ENCODE measurements around the gene GPR25. TPM values are rescaled to one million over a fixed set of nuclear protein-coding genes. Genes with fewer than 3 reads are reported as not detected.

Gene GPR25, protein sequence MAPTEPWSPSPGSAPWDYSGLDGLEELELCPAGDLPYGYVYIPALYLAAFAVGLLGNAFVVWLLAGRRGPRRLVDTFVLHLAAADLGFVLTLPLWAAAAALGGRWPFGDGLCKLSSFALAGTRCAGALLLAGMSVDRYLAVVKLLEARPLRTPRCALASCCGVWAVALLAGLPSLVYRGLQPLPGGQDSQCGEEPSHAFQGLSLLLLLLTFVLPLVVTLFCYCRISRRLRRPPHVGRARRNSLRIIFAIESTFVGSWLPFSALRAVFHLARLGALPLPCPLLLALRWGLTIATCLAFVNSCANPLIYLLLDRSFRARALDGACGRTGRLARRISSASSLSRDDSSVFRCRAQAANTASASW
- not detected for polyA plus RNA-seq (ENCODE audit: insufficient read length)

DNA sequence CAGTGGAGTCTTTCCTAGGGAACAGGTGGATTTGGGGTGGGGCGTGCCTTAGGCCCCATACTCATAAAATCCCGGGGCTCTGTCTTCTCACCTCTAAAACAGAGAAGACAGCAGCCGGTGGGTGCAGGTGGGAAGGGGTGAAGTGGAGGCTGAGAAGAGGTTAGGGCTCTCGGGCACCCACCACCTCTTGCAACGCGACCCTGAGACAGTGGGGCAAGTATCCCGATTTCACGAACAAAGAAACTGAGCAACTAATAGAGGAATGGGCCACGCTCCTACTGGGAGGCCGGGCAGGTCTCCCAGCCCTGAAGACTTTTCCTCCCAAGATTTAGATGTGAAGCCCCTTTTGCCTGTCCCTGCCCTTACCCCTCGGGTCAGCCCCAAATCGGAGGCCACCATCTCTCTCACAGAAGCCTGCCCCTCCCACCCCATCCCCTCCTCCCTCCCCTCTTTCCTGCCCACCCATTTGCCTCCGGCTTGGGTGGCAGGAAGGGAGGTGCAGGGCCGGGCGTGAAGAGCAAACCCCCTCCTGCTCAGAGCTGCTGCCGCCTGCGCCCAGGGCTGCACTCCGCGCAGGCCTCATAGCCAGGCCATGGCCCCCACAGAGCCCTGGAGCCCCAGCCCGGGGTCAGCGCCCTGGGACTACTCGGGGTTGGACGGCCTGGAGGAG lies at the start of gene GPR25:
Gene GPR25, plus strand, starts transcription at position 536 of the 670 bp plus-strand sequence. Its CDS starts 57 bp downstream, at position 593.
- DNase-seq (ENCODE audit: low read depth): no peak

DNA sequence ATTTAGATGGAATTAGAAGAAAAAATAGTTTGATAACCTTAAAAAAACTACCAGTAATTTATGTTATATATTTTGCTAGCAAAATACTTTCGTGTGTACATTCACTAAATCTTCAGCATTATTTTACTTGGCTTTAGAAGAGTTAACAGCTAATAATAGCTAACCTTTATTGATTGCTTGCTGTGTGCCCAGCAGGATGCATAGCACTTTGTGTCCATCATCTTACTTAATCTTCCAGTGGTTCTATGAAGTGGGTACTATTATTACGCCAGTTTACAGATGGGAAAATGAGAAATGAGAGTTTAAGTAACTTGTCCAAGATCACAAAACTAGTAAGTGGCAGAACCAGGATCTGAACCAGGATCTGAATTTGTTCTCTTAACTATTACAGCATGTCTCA lies 41.7 kb upstream of the GPR25 start:
- DNase-seq (ENCODE audit: low read depth): no peak

DNA sequence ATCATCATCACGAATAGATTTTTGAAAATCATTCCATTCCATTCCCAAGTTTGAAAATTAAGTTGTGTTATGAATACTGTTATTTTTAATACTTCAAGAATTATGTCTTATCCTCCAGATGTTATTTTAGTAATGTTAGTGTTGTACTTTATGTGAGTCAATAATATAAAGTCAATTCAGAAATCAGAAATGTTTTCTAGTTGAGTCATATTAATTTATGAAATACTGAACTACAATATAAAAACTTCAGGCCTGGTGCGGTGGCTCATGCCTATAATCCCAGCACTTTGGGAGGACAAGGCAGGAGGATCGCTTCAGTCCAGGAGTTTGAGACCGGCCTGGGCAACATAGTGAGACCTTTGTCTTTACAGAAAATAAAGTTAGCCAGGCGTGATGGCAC lies 38.4 kb upstream of the GPR25 start:
- no peak for DNase-seq (ENCODE audit: low read depth)

DNA sequence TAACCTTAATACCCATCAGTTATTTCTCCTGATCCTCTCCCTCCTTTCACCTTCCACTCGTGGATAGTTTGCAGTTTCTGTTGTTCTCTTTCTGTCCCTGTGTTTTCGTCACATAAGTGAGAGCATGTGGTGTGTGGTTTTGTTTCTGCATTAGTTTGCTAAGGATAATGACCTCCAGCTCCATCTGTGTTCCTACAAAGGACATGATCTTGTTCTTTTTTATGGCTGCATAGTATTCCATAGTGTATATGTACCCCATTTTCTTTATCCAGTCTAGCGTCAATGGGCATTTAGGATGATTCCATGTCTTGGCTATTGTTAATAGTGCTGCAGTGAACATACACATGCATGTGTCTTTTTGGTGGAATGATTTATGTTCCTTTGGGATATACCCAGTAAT lies 36.6 kb upstream of the GPR25 start:
- DNase-seq (ENCODE audit: low read depth): no peak

DNA sequence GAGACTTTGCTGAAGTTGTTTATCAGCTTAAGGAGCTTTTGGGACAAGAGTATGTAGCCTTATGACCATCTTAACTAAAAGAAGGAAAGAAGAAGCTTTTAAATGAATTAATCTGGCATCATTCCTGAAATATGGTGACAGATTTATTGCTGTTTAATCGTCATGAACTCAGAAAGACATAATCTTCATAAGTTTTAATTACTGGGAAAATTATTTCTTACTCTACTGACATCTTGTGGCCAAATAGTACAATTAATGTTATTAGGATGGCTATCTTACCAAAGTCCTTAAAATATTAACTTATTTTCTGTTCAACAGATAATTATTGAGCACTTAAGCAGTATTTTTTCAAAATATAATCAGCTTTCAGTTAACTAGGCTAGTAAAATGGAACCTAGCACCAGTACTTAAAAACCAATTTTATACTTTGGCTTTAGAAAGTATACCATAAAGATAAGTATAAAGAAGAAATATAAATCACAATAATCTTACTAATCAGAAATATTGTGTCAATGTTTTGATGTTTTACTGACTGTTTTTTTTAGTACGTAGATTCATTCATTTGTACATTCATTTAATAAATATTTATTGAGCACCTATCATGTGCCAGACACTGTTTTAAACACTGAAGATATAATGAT lies 34.7 kb upstream of the GPR25 start:
- no peak for DNase-seq (ENCODE audit: low read depth)

DNA sequence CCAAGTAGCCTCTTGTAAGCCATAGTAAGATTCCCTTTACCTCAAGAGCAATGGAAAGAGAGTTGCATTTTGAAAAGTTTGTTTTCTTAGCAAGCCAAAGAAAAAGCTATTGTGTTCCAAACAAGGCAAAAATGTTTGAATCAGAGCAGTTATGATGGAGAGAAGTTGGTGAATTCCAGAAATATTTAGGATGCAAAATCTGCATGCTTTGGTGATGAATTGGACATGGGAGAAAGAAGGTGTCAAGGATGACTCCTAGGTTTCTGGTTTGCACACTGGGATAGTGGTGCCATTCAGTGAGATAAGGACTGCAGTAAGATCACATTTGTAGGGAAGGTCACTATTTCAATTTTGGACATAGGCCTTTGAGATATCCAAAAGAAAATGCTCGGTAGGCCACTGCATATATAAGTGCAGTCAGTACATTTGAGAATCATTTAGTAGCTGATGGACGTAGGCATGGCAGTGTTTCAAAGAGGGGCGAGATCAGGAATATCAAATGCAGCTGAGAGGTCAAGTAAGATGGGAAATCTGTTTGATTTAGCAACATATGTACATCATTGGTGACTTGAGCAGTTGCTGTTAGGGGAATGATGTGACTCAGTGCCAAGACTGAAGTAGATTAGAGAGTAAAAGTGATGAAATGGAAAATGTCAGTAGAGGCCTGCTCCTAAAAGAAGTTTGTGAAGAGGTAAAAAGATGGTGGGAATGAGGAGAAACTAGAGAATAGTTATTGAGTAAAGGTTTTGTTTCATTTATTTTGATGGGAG lies 33.9 kb upstream of the GPR25 start:
- no peak for DNase-seq (ENCODE audit: low read depth)

DNA sequence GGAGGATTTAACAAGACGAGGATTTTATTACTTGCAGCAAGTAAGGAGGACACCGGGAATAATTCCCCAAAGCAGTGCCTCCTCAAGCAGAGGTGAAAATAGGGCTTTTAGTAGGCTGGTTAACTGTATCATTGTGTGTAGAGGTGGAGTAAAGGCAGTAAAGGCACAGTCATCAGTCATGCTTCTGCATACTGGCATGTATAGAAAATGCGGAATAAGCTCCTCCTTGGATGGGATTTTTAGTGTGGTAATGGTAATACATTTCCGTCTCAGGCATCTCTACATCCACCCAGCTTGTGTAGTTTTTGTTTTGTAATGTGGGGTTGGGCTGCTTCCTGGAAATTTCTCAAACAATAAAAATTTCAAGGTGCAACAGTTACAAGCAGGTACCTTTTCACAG lies 27.4 kb upstream of the GPR25 start:
- no peak for DNase-seq (ENCODE audit: low read depth)

DNA sequence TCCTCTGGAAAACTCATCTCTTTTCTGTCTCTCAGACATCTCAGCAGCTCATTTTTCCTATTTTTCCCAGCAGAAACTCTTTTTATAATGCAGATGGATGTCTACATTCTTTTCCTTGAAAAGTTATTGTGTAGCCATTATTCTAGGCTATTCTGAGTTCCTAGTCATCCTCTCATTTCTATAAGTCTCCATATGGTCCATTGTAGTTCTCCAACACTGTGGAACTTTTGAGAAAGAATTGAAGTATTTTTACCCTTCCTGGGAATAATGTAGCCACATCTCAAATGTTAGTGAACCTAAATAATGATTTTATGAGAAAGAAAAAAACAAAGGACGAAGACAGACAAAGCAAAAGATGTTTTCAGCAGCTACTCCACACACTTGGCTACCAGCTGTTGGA lies 26.4 kb upstream of the GPR25 start:
- no peak for DNase-seq (ENCODE audit: low read depth)

DNA sequence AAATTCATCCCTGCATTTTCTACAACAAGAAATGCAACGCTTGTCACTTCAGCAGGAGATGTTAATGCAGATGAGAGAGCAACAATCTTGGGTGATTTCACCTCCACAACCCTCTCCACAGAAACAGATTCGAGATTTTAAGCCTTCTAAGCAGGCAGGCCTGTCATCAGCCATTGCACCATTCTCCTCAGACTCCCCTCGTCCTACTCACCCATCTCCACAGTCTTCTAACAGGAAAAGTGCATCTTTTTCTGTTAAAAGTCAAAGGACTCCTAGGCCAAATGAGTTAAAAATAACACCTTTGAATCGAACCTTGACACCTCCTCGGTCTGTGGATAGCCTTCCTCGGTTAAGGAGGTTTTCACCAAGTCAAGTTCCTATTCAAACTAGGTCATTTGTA lies 23.4 kb upstream of the GPR25 start:
- DNase-seq (ENCODE audit: low read depth): no peak

DNA sequence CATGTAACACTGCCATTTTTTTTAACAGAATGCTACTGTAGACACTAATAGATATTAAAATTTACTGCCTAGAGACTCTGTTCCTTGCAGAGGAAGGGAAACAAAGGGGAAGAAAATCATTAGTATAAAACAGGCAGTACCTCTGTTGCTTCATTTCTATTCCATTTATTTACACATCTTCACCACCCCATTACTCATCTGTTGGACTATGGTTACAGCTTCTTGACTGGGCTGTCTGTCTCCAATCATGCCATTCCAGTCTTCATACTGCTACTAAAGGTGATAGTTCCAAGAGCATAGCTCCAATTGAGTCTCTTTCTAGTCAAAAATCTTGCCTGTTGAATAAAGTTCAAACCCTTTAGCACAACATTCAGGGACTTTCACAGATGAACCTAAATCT lies 22.2 kb upstream of the GPR25 start:
- DNase-seq (ENCODE audit: low read depth): no peak

DNA sequence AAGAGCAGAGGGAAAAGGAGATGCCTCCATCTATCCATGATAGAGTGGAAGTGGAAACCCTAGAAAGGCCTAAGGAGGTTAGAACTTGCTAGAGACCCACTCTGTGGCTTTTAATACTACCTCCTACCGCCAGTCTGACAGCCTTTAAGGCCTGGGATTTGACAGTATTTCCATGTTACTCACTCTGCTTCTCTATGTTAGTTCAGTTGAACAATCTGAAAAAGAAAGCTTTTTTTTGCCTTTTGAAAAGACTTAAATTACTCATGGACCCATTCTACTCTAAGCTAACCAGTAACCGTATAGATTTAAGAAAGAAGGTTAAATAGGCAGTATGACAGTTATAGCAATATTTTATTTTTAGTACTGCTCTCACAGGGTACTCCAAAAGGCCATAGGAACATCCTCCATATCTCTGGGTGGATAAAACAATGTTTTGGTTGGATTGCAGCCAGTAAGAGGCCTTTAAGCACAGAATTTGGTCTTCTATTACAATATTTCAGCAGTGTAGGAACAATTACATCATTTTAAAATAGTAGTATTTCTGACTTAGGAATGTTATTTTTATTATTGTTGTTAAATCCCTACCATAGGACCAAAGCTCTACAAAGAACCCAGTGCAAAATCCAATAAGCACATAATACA lies 15.9 kb upstream of the GPR25 start:
- DNase-seq (ENCODE audit: low read depth): no peak

DNA sequence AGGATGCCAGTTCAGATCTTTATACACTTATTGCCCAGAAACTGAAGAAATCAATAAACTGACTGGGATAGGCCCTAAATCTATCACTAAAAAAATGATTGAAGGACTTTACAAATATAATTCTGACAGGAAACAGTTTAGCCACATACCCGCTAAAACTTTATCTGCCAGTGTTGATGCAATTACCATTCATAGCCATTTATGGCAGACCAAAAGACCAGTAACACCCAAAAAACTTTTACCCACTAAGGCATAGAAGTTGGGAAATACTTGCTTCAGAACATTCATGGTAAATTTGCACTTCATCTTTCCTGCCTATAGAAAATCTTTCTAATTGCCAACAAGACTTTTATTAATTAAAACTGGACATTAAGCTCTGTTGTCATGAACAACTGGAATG lies 15.0 kb upstream of the GPR25 start:
- no peak for DNase-seq (ENCODE audit: low read depth)

DNA sequence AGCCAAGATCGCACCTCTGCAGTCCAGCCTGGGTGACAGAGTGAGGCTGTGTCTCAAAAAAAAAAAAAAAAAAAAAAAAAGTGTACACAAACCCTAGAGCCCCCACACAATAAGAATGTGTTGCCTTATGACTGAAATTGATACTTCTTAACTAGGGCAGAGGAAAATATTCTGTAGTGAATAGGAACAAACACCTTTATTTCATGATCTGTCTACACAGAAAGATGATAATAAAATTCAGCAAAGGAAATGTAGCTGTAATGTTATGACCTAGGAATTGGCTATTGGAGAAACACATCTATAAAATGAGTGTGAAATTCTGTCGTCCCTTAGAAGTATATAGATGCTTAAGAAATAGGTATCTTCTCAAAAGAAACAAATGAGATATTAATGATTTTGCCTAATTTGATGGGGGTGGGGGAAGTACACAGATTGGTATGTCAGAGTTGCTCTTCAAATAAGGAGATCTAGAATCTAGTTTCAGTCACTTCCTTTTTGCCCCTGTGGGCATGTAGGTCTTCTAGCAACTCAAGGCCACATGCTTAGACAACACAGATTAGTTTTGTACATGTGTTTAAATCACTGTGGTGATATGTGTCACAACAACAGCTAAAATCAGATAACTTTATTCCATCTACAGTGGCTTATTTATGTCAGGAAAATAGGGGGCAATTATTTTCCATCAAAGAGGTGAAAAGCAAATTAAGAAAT lies 10.7 kb upstream of the GPR25 start:
- DNase-seq (ENCODE audit: low read depth): no peak

DNA sequence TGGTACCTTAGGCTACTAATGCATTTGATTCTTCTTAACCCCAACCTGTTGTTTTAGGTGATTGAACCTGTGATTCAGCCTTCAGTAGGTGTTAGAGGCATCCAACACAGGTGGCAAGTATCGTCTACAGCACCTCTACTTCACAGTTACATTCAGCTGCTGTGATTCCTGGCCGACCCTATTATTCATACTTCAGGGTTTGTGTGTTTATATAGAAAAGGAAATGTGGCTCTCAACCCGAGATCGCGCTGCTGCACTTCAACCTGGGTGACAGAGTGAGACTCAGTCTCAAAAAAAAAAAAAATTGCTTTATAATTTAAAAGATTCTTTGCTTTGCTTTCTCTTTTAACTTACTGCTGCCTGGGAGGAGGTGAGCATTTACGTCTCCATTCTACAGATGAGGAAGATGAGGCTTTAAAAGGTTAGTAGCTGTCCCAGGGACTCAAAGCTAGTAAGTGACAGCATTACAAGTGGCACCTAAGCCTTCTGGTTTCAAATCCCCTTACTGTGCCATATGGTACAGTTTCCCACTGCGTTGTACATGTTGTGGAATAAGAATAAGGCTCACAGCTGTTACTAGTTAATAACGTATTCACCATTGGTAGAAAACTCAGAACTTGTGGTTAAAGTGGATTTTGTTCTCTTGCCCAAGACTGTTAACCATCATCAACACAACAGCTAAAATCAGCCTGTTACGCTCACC lies 9.9 kb upstream of the GPR25 start:
- no peak for DNase-seq (ENCODE audit: low read depth)

DNA sequence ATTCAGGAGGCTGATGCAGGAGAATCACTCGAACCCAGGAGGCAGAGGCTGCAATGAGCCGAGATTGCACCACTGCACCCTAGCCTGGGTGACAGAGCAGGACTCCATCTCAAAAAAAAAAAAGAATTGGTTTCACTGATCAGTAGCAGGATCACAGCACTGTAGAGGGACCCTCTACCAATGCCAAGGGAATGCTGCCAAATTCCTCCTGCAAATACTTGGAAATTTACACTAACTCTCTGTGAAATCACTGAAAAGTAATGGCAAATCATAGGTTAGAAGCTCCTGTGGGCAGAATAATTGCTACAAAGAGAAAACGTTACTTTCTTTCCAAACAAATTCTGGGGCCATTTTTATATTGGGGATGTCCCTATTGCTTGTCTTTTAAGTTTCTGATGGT lies 6.7 kb upstream of the GPR25 start:
- DNase-seq (ENCODE audit: low read depth): no peak

DNA sequence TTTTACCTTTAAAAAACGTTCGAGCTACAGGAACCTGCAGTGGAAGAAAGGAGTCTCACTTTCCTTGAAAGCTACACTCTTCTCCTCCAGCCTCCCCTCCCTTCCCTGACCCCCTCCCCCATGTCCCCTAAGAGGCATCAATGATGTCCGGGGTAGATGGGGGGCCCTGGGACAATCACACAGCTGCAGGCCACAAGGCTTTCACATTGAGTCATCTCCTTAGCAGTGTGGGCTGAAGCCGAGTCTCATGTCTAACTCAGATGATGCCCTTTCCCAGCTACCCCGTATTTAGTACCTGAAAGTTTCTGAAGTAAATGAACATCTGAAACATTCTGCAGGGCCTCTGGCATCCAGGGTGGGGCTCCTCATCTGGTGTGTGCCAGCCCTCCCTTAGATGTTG lies 6.3 kb upstream of the GPR25 start:
- no peak for DNase-seq (ENCODE audit: low read depth)

DNA sequence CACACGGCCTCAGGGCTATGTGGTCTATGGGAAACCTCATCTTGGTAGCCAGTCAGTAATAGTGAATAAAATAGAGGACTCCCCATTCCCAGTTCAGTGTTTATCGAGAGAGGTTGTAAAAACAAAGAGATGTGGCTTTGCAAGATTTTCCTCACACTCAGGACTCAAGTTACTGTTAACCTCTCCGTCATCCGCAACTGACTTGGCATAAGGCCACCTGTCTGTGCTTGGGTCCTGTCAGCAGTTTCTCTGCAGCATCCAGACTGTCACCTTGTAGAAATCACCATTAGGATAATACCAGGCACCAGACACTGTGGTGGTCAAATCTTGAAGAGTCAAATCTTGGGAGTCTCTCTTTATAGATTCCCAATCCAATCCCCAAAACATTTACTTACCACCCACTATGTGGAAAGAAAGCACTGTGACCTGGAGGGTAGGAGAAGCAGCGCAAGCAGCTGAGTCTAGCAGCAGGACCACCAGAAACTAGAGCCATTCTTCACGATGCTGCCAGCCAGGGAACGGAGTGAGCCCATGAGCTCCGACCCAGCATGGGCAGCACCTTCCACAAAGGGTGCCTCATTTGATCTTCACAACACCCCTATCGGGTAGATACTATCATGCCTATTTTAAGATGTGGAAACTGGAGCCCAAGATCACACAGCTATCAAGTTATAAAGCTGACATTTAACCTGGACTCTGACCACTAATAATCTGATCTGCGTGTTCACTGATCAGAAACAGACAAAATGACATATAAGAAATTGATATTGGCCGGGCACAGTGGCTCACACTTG lies 5.6 kb upstream of the GPR25 start:
- DNase-seq (ENCODE audit: low read depth): no peak

DNA sequence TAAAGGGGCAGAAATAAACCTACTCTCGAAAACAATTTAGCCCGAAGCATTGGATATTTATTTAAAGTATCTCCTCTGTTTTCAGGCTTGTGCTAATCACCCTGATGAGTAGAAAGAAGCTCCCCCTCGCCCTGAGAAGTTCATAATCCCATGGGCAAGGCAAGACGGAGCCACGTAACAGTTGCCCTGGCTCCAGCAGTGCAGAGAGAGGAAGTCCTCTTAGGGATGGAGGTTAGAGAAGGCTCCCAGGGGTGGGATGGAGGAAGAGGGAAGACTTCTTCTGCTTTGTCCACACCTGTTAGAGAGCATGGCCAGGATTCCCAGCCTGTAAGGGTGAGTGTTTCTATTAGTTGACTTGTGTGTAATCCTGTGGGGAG lies 3.4 kb upstream of the GPR25 start:
- no peak for DNase-seq (ENCODE audit: low read depth)

DNA sequence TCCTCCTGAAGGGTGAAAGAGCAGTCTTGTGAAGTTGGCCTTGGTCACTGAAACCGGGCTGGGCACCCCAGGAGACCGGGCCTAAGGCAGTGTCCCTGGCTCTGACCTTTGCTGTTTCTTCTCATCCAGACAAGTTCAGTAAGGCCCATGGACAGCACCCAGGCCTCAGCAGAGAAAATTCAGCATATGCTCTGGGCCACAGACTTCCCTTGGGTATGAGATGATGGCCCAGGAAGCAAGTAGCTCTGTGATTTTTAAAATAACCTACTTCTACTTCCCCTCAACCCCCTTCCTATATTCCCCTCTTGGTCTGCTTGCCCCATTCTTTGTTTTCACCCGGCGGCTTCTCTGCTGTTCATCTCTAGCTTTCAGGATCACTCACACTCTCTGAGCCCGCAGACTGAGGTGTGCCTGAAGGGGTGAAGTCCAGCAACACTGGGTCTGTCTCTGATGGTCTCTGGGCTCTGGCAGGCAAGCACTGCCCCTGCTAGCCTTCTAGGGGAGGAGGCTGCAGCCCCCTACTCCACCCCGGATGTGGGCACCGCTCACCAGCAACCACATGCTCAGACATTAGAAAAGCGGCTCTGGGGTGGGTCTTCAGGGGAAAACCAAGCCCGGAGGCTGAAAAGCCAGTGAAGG lies 2.9 kb upstream of the GPR25 start:
- no peak for DNase-seq (ENCODE audit: low read depth)

Measured in forelimb muscle (tissue), 1 donor.